IPS-18c (cell line): ENCODE results near the gene ACRV1.
A peak's percentile ranks its signal among the peaks of the same experiment; 100 is the strongest.

Experiments used
- H3K4me3 ChIP-seq: 2 replicates; pipeline ENCODE4 v1.7.0; 2013; ENCODE audit warnings: low read depth, mild to moderate bottlenecking, low read length, moderate library complexity; ENCODE audit not compliant: insufficient read depth
- H3K9me3 ChIP-seq: one replicate; pipeline ENCODE4 v1.6.1; 2013; ENCODE audit warnings: mild to moderate bottlenecking, low read length, moderate library complexity; ENCODE audit not compliant: control insufficient read depth, insufficient read depth

Gene ACRV1

GRCh38 chr11:125671561-125671960 lies 9.1 kb downstream of the ACRV1 start:
- Histone ChIP-seq H3K4me3 (no peak overlapping the region), H3K9me3 (no peaks in the 10 kb centered on the region)

- Histone ChIP-seq H3K4me3 (no peak overlapping the region), H3K9me3 (no peaks in the 10 kb centered on the region)
Measured at GRCh38 chr11:125670172-125670571, 10.5 kb downstream of the ACRV1 start.

GRCh38 chr11:125667151-125667550 lies 13.5 kb downstream of the ACRV1 start:
- Histone ChIP-seq H3K9me3 (no peaks in the 10 kb centered on the region), H3K4me3 (no peak overlapping the region)

- no peak overlapping the region for H3K4me3 ChIP-seq
Measured at GRCh38 chr11:125663910-125664309, 16.7 kb downstream of the ACRV1 start.

GRCh38 chr11:125662689-125663088 lies 18.0 kb downstream of the ACRV1 start:
- Histone ChIP-seq H3K9me3 (no peaks in the 10 kb centered on the region), H3K4me3 (no peak overlapping the region)

More at GRCh38 chr11:125663910-125664309, 16.7 kb downstream of the ACRV1 start:
- H3K9me3 ChIP-seq, result no peaks in the 10 kb centered on the region

GRCh38 chr11:125649465-125650166 lies 31.0 kb downstream of the ACRV1 start:
- H3K9me3 ChIP-seq, result no peaks in the 10 kb centered on the region
- H3K4me3 ChIP-seq, result no peak overlapping the region

- H3K4me3 ChIP-seq, result no peak overlapping the region
- no peaks in the 10 kb centered on the region for H3K9me3 ChIP-seq
Measured at GRCh38 chr11:125645871-125646270, 34.8 kb downstream of the ACRV1 start.

GRCh38 chr11:125638315-125638714 lies 42.3 kb downstream of the ACRV1 start:
- no peak overlapping the region for H3K4me3 ChIP-seq

GRCh38 chr11:125637840-125638239 lies 42.8 kb downstream of the ACRV1 start:
- Histone ChIP-seq H3K9me3 (no peaks in the 10 kb centered on the region), H3K4me3 (no peak overlapping the region)

More at GRCh38 chr11:125638315-125638714, 42.3 kb downstream of the ACRV1 start:
- no peaks in the 10 kb centered on the region for H3K9me3 ChIP-seq

GRCh38 chr11:125627236-125627910 lies 53.3 kb downstream of the ACRV1 start:
- Histone ChIP-seq H3K9me3 (no peaks in the 10 kb centered on the region), H3K4me3 (peak overlapping the region; percentile 91)

GRCh38 chr11:125626288-125626950 lies 54.2 kb downstream of the ACRV1 start:
- H3K9me3 ChIP-seq, result no peaks in the 10 kb centered on the region
- peak overlapping the region; percentile 91 for H3K4me3 ChIP-seq

- Histone ChIP-seq H3K4me3 (peak overlapping the region; percentile 91), H3K9me3 (no peaks in the 10 kb centered on the region)
Measured at GRCh38 chr11:125625630-125626287, 54.9 kb downstream of the ACRV1 start.

GRCh38 chr11:125625225-125625629 lies 55.4 kb downstream of the ACRV1 start:
- Histone ChIP-seq H3K9me3 (no peaks in the 10 kb centered on the region), H3K4me3 (peak overlapping the region; percentile 91)

GRCh38 chr11:125624756-125625213 lies 55.9 kb downstream of the ACRV1 start, which contains the start of gene CHEK1:
CHEK1 (plus strand) TSS chr11:125625163; CDS start chr11:125626769, 1,606 bp downstream.
- H3K4me3 ChIP-seq, result peak within 1 kb of the TSS; percentile 91
- no peaks in the 10 kb centered on the region for H3K9me3 ChIP-seq

- Histone ChIP-seq H3K4me3 (no peak overlapping the region), H3K9me3 (no peaks in the 10 kb centered on the region)
Measured at GRCh38 chr11:125623064-125623463, 57.6 kb downstream of the ACRV1 start.

GRCh38 chr11:125621995-125622394 lies 58.7 kb downstream of the ACRV1 start:
- no peaks in the 10 kb centered on the region for H3K9me3 ChIP-seq
- no peak overlapping the region for H3K4me3 ChIP-seq
